Measurements from ENCODE around the gene AP3D1.
"Not testable (repeated sequence)": the region's sequence is repeated elsewhere in the genome, so short reads cannot be mapped to it uniquely, and the experiment has no call there.

AP3D1 gene

GRCh38 chr19:2109046-2109864, 42.1 kb downstream of the AP3D1 start:
- no peak for DNase-seq (ENCODE audit: low spot score)

GRCh38 chr19:2108251-2109016, 42.9 kb downstream of the AP3D1 start:
- DNase-seq (ENCODE audit: low spot score), result no peak

GRCh38 chr19:2103045-2103707, 48.2 kb downstream of the AP3D1 start:
- no peak for DNase-seq (ENCODE audit: low spot score)

DNA sequence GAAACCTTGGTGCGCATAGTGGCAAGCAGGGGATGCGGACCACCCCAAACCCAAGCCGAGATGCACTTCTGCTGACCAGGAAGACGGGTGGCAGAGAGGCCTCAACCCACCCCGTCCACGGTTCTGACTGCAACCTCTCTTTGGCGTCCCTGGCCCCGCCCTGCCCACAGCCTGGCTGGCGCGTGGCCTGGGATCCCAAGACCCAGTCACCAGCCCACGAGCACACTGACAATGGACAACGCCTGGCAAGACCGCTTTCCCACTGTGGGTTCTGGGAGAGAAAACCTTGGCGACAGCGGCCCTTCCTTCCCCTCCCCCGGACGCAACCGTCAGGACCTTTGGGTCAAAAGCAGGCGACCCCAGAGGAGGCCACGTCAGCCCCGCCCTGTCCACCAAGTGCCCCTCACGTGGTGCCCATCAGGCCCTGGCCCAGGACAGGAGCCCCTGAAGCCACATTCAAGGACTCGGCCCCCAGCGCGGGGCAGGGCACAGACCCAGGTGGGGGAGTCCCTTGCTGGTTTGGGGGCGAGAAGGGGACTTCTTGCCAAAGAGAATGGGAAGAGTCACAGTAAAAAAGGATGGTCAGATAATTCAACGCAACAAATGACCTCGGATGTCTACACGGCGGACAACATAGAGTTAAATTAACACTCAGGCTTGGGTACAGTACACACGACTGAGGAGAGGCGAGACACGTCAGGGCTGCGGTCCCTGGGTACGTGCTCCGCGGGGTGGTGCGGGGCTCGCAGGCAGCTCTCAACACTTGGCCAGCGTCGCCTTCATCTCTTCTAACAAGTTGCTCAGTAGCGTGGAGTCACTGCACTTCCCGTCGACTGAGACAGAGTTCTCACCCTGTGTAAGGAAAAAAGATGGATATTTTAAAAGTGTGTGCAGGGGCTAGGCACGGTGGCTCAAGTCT, 49.7 kb downstream of the AP3D1 start:
- DNase-seq (ENCODE audit: low spot score), result no peak

- DNase-seq (ENCODE audit: low spot score), result no peak
Measured at GRCh38 chr19:2100719-2101061, 50.7 kb downstream of the AP3D1 start.

GRCh38 chr19:2099937-2100718, 51.2 kb downstream of the AP3D1 start:
- no peak for DNase-seq (ENCODE audit: low spot score)

- no peak for DNase-seq (ENCODE audit: low spot score)
Measured at GRCh38 chr19:2099054-2099501, 52.3 kb downstream of the AP3D1 start.

GRCh38 chr19:2097886-2098327, 53.5 kb downstream of the AP3D1 start:
- DNase-seq (ENCODE audit: low spot score), result no peak

- peak; percentile 75 for DNase-seq (ENCODE audit: low spot score)
Measured at GRCh38 chr19:2097203-2097885, 54.0 kb downstream of the AP3D1 start.

DNA sequence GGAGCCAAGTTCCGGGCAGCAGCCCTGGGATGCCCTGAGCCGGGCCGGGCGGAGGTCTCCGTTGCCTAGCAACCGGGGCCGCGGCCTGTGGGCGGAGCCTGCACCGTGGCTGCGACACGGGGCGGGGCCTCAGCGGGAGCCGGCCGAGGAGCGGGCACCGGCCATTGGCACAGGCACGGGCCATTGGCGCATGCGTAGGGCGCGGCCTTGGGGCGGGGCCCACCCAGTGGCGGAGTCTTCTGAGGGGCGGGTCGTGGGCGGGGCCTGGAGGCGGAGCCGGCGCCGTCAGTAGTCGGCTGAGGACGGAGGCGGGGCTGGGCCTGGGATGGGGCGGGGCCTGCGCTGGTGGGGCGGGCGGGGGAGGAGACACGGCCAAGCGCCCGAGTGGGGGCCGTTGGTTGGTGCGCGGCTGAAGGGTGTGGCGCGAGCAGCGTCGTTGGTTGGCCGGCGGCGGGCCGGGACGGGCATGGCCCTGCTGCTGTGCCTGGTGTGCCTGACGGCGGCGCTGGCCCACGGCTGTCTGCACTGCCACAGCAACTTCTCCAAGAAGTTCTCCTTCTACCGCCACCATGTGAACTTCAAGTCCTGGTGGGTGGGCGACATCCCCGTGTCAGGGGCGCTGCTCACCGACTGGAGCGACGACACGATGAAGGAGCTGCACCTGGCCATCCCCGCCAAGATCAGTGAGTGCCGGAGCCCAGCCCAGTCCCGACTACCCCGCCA, 54.7 kb downstream of the AP3D1 start, which contains the start of gene IZUMO4:
Gene IZUMO4 (plus strand): TSS at position 436 of the 723 bp plus-strand sequence. CDS start 31 bp downstream, at position 467.
- peak; percentile 96 for DNase-seq (ENCODE audit: low spot score)

GRCh38 chr19:2096034-2096479, 55.3 kb downstream of the AP3D1 start, which contains the start of gene MOB3A:
MOB3A (minus strand) TSS chr19:2096326; CDS start chr19:2078560, 17,766 bp downstream.
- no peak for DNase-seq (ENCODE audit: low spot score)

DNA sequence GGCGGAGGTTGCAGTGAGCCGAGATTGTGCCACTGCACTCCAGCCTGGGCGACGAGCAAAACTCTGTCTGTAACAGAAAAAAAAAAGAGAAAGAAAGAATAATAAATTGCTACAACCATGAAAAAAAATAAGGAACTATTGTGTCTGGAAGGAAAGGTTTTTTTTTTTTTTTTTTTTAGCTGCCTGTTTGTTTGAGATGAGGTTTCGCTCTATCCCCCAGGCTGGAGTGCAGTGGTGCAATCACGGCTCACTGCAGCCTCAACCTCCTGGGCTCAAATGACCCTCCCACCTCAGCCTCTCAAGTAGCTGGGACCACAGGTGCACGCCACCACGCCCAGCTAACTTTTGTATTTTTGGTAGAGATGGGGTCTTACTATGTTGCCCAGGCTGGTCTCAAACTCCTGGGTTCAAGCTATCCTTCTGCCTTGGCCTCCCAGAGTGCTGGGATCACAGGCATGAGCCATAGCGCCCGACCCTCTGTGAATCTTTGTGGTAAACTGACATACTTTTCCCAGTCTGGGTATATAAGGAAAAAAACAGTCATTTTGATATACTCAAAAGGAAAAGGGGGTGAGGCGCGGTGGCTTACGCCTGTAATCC, 59.3 kb downstream of the AP3D1 start:
- DNase-seq (ENCODE audit: low spot score), result not testable (repeated sequence)

DNA sequence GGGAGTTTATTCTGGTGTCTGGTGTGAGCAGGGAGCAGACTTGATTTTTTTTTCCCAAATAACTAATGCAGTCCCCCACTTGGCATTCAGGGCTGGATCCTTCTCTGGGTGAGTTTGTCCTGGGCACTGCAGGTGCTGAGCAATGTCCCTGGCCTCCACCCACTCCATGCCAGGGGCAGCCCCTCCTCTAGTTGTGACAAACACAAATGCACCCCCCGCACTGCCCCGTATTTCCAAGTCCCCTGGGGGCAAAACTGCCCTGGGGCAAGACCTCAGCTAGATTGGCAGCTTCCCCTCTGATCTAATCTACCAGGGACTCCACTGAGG, 61.7 kb downstream of the AP3D1 start:
- DNase-seq (ENCODE audit: low spot score), result no peak

GRCh38 chr19:2089001-2089711, 62.2 kb downstream of the AP3D1 start:
- peak; percentile 58 for DNase-seq (ENCODE audit: low spot score)

DNA sequence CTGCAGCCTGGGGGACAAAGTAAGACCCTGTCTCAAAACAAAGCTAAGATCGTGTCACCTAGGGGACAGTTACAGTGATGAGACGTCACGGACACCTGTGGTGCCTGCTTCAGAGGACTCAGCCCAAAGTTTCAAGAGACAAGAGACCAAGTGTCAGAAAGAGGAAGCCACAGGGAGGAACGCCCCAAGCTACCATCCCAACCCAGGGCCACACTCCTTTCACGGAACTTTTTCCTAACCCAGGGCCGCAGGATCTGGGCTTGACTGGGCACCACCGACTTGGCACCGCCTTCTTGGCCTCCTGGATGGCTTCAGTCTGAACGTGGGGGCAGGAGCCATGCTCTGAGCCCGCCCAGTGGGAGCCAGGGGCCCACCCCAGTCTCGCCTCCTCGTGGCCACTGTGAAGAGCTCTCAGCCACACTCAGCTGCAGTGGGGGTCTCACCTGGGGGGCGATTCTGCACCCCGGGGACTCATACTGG, 63.7 kb downstream of the AP3D1 start:
- peak; percentile 96 for DNase-seq (ENCODE audit: low spot score)

DNA sequence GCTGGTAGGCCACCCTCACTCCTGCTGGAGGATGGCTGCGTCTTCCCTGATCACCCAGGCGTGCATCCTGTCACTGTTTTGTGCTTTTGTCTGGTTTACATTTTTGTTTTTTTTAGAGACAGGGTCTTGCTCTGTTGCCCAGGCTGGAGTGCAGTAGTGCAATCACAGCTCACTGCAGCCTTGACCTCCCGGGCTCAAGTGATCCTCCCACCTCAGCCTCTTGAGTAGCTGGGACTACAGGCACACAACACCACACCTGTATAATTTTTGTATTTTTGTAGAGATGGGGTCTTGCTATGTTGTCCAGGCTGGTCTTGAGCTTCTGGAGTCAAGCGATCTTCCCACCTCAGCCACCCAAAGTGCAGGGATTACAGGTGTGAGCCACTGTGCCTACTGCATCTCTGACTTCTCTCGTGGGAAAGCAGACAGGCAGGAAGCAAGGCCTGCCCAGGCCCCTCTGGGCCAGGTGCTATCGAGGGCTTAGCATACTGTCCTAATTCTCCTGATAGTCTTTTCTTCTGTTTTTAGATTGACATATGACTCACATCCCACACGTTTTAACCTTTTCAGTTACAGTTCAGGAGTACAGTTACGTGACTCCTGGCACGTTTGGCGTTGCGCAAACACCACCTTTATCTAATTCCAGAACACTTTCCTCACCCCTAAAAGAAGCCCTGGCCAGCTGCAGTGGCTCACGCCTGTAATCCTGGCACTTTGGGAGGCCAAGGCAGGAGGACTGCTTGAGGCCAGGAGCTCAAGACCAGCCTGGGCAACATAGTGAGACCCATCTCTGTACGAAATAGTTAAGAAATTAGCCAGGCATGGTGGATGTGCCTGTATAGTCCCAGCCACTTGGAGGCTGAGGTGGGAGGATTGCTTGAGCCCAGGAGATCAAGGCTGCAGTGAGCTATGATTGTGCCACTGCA, 64.4 kb downstream of the AP3D1 start:
- peak; percentile 89 for DNase-seq (ENCODE audit: low spot score)
